ENCODE data around the gene LIPI. TPM values are rescaled to one million over a fixed set of nuclear protein-coding genes. Genes with fewer than 3 reads are reported as not detected.

LIPI gene
- total and polyA plus RNA-seq, 3 donors from 2014 or later: 0.28 to 0.74 TPM; not detected in 1

DNA sequence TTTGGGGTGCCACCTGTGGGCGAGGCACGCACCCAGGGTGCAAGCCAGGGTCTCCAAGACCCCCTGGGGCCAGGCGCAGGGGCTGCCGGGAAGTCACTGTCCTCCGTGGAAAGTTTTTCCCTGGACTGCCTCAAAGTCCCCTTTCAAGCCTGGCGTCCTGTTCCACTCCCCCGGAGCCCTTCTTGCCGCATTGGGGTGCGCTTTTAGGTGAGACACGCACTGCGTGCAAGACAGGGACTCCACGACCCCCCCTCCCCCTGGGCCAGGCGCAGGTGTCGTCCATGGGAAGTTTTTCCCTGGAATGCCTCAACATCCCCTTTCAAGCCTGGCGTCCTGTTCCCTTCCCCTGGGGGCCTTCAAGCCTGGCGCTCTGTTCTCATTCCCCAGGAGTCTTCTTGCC is 137.1 kb downstream of the LIPI start:
- no peak for DNase-seq
- Histone ChIP-seq H3K36me3 (ENCODE audit: low read depth, missing control alignments) (no peaks in the 10 kb centered on the region), H3K4me1 (no peaks in the 10 kb centered on the region), H3K27me3 (no peaks in the 10 kb centered on the region), H3K4me3 (no peak overlapping the region), H3K9me3 (no peaks in the 10 kb centered on the region), H3K27ac (no peak overlapping the region)
- WGBS, 2 donors: 84 to 86% methylated on average over 16 of the region's 16 CpGs
- intact Hi-C loops (cut with DNase I; ENCODE audit: low total_unique reads): no loop called here
- TF ChIP-seq POLR2A (IDR thresholded peaks at IDR 0.05): no peak
- TF ChIP-seq CTCF (IDR thresholded peaks at IDR 0.05): no peak

DNA sequence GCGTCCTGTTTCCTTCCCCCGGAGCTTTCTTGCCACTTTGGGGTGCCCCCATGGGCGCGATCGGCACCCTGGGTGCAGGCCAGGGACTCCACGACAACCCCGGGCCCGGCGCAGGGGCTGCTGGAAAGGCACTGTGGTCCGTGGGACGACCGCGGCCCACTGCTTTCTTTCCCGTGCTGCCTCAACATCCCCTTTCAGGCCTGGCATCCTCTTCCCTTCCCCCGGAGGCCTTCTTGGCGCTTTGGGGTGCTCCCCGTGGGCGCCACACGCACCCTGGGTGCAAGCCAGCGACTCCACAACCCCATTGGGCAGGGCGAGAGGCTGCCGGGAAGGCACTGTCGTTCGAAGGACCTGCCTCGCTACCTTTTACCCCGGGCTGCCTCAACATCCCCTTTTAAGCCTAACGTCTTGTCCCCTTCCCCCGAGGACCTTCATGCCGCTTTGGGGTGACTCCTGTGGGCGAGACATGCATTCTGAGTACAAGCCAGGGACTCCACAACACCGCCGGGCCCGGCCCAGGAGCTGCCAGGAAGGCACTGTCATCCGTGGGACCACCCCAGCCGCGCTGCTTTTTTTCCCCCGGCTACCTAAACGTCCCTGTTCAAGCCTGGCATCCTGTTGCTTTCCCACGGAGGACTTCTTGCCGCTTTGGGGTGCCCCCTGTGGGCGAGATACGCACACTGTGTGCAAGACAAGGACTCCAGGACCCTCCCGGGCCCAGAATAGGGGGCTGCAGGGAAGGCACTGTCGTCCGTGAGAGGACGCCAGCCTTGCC is 137.8 kb downstream of the LIPI start:
- H3K27ac ChIP-seq: no peak overlapping the region
- H3K27me3 ChIP-seq: no peaks in the 10 kb centered on the region
- no peaks in the 10 kb centered on the region for H3K9me3 ChIP-seq
- no peak for DNase-seq
- H3K4me3 ChIP-seq: peak overlapping the region; percentile 5 to 20
- intact Hi-C loops (cut with DNase I; ENCODE audit: low total_unique reads): no loop called here
- 74 to 77% methylated on average over 41 to 46 of the region's 46 CpGs for WGBS, 2 donors
- TF ChIP-seq CTCF (IDR thresholded peaks at IDR 0.05) (no peak), POLR2A (IDR thresholded peaks at IDR 0.05) (no peak)
- no peaks in the 10 kb centered on the region for H3K36me3 ChIP-seq (ENCODE audit: low read depth, missing control alignments)
- no peaks in the 10 kb centered on the region for H3K4me1 ChIP-seq

- Histone ChIP-seq H3K27me3 (no peaks in the 10 kb centered on the region), H3K4me3 (peak overlapping the region; percentile 5 to 20), H3K36me3 (ENCODE audit: low read depth, missing control alignments) (no peaks in the 10 kb centered on the region), H3K4me1 (no peaks in the 10 kb centered on the region), H3K27ac (no peak overlapping the region), H3K9me3 (no peaks in the 10 kb centered on the region)
- no peak for TF ChIP-seq CTCF (IDR thresholded peaks at IDR 0.05)
- TF ChIP-seq POLR2A (IDR thresholded peaks at IDR 0.05): no peak
- 79 to 96% methylated on average over 18 to 43 of the region's 44 CpGs for WGBS, 2 donors
- no peak for DNase-seq
- intact Hi-C loops (cut with DNase I; ENCODE audit: low total_unique reads): no loop called here
Observed at GRCh38 chr21:14071902-14072734, 138.6 kb downstream of the LIPI start.

GRCh38 chr21:14070968-14071367 is 139.8 kb downstream of the LIPI start:
- H3K27me3 ChIP-seq: no peaks in the 10 kb centered on the region
- H3K4me1 ChIP-seq: no peaks in the 10 kb centered on the region
- no peak overlapping the region for H3K27ac ChIP-seq
- no peak for DNase-seq
- H3K4me3 ChIP-seq: no peak overlapping the region
- no peak for TF ChIP-seq POLR2A (IDR thresholded peaks at IDR 0.05)
- no peak for TF ChIP-seq CTCF (IDR thresholded peaks at IDR 0.05)
- WGBS, 2 donors: 53 to 73% methylated on average over 13 to 16 of the region's 16 CpGs
- intact Hi-C loops (cut with DNase I; ENCODE audit: low total_unique reads): no loop called here
- no peaks in the 10 kb centered on the region for H3K36me3 ChIP-seq (ENCODE audit: low read depth, missing control alignments)
- H3K9me3 ChIP-seq: no peaks in the 10 kb centered on the region

All from testis (tissue), 3 donors.